HG02943 (cell line): ENCODE data around the gene CDC27.
A peak's percentile ranks its signal among the peaks of the same experiment; 100 is the strongest.
"Not testable (repeated sequence)": the region's sequence is repeated elsewhere in the genome, so short reads cannot be mapped to it uniquely, and the experiment has no call there.

Source experiments
- ATAC-seq: cut with Tn5 transposase; IDR thresholded peaks from one replicate; pipeline ENCODE4 v1.9.1; 2021; ENCODE audit warnings: mild to moderate bottlenecking, low read depth, moderate library complexity; ENCODE audit not compliant: unreplicated experiment

CDC27 gene

DNA sequence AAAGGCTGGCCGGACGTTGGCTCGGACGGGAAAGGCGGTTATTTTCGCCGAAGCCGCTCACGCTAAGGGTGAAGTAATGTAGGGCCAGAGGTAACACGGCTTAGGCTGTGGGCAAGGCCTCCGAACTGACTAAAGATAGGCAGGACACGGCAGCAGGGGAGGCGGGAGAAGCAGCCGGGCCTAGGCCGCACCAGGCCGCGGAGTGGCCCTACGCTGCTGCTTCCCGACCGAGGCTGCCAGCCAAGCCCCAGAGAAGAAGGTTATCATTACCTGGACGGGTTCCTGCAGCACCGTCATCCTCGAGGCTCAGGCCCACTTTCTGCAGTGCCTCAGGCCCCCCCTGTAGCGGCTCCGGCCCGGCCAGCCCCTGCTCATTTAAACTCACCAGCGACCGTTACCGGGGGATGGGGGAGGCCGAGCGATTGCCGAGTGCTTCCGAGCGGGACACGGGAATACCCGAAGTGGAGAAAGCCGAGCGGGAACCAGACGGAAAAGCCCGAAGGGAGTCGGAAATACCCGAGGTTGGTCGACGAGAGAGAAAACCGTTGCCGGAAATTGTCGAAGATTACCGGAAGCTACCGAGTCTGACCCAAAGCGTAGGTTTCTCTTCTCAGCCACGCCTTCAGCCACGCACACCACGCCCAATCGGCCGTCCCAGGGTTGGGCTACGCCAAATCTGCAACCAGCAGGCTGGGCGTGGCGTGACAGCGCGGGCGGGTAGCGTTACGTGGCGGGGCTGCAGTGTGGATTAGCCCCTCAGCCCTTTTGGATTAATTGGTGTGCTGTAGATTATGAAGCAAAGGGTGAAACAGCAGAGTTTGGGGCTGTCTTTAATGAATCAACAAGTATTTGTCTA, at the start of gene CDC27:
Gene CDC27, minus strand, starts transcription at position 420 of the 856 bp plus-strand sequence. Its CDS starts 123 bp downstream, at position 297.
- ATAC-seq: peak; percentile 87

DNA sequence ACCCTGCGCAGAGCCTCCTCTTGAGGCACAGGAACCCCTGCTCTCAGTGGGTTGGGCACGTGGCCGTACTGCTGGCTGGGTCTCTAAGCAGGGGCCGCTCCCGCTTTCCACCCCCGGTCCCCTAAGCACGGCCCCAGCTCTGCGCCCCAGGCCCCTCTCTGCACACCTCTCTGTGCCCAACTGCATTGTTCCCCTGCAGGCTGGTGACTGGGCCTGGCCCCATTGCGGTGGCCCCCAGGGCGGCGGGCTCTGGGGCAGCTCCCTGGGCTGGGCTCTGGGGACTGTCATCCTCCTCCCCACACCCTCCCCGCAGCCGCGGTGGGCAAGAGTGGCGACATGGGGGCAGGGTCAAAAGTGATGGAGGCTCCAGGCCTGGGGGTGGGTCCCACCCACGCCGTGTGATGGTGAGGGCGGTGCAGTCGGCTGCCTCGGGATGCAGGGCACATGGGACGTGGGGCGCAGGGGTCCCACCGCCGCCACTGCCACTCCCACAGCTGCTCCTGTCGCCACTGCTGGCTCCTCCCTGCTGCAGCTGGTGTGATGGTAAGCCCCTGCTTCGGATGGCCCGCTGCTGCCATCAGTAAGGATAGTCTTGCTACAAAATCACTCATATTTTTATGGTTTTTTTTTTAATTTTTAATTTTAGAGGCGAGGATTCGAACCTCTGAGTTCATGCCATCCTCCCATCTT, 49.4 kb upstream of the CDC27 start:
- no peak for ATAC-seq

DNA sequence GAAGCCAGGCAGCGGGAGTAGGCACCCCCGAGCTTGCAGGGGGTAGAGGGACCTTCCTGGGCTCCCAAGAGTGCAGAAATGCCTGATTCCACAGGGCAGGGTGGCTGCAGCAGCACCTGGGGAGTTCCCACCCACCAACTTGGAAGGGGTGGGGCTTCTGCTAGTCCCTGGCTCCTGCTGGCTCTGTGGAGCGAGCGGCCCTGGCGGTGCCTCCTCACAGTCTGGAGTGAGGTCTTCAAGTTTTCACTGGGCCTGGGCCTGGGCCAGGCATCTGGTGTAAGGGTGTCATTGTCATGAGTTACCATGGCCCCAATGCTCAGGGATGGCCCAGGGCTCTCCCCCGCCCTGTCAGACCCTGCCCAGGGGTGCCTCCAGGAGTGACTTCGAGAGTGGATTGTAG, 48.7 kb upstream of the CDC27 start:
- ATAC-seq: no peak

DNA sequence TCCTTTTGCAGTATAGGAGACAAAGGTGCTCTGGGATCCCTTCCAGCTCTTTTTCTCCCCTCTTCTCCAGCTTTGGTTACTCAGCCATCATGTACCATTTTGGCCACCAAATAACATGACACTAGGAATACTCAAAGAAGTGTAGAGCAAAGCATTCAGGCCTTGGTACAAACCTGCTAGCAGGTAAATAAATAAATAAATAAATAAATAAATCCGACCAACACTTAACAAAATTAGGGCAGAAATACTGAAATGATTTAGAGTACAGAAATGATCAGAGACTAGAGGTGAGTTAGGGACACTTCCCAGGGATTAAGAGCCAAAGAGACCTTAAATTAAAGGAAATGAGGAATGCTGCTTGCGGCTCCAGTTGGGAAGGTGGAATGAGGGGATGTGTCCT, 46.8 kb upstream of the CDC27 start:
- ATAC-seq: no peak

DNA sequence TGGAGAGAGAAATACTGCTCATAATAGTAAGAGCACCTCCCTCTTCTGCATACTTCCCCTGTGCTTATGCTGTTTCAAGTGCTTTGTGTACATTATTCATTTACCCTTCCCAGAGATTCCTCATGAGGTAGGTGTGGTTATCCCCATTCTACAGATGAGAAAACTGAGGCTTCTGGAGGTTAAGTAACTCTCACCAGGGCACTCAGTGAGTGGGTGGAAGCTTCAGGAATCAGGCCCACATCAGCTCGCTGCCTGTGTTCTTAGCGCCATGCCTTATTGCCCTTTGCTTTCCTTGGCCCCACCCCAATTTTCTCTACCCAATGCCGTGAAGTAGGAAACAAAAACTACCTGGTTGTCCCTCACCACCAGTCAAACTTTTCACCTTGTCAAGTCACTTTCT, 46.4 kb upstream of the CDC27 start:
- ATAC-seq: no peak

GRCh38 chr17:47232465-47232864, 43.4 kb upstream of the CDC27 start:
- ATAC-seq: no peak

- ATAC-seq: no peak
These were observed 42.8 kb upstream of the CDC27 start for GRCh38 chr17:47231866-47232265.

DNA sequence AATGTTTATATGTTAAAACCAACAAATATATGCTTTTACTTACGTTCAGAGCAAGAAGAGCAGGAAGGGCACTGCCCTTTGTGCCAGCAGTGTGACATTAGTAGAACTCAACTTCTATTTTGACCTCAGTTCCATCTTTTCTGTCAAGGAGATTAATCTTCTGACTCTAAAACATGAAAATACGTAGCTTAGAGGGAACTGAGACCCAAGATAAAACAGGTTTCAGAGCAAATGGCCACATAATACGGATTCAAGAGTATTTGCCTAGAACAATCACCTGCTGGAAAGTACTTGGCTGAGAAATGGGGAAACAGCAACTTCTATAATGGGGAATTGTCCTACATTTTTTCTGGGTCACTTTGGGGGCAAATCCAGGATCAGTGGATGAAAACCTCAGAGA, 42.2 kb upstream of the CDC27 start:
- no peak for ATAC-seq

DNA sequence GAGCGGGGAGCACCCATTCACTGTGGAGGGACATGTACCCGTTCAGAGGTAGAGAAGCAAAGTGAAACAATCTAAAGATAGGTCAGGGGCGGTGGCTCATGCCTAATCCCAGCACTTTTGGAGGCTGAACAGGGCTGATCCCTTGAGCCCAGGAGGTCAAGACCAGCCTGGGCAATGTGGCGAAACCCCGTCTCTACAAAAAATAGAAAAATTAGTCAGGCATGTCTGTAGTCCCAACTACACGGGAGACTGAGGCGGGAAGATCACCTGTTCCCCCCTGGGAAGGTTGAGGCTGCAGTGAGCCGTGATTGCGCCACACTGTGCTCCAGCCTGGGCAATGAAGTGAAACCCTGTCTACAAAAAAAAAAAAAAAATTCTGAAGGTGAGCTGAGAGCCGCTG, 41.8 kb upstream of the CDC27 start:
- ATAC-seq: no peak

DNA sequence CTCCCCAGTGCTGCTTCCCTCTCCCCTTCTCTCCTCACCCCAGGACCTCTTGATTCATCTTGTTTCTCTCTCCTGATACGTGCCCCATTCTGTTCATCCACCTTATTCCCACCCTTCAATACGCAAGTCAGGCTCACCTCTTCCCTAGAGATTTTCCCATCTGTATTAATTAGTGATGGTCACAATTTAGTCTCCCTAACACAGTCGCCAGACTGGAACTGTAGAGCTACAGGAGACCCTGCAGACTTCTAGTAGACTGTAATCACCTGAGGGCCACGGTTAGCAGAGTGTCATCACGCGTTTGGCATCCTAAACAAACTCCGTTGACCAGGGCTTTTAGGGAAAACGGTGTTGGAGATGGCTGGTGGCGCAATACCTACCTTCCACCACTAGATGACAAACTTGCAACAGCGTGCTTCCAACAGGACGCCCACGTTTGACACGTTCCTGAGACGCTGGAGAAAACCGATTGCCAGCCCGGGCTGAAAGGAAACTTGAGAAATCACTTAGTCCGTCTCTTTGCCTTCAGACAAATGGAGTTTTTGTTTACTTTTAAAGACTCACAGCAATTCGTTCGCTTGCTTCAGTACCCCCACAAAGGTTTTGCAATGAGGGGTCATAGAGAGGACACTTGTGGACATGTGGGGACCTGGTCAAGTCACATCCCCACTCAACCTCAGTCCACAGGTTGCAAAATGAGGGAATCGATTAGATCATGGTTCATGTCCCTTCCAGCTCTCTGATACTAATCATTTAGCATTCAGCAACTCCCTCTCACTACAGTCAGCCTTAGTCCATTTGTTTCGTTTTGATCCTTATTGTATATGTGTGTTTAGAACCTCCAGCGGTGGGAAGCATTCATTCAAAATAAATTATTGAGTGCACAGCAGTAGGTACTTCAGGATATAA, 40.7 kb upstream of the CDC27 start:
- ATAC-seq: no peak

GRCh38 chr17:47227862-47228261, 38.8 kb upstream of the CDC27 start:
- no peak for ATAC-seq

DNA sequence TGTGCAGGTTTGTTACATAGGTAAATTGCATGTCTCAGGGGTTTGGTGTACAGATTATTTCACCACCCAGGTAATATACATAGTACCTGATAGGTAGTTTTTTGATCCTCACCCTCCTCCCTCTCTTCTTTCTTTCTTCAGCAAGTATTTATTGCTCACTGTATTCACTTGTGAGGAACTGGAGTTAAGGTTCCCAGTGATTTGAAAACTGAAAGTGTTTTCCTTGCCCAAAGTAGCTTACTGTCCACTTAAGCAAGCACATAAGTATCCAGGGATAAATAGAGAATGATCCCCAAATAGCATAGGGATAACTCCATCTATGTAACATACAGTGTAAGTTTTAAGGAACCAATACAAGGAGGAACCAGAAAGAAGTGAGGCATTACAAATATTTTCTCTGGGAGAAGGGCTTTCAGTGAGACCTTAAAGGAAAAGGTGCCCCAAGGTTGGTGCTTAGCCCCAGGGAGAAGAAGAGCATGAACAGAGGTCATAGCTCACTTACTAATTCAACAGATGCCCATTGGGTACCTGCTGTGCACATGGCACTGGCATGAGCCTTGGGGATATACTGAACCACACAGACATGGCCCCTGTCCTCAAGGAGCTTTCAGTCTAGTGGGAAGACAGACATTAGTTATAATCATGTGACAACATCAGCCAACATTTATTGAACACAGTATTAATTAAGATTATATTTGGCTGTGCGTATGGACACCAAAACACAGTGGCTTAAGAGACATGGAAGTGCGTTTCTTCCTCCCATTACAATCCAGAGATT, 37.0 kb upstream of the CDC27 start:
- ATAC-seq: no peak

- no peak for ATAC-seq
These were observed 36.4 kb upstream of the CDC27 start for GRCh38 chr17:47225436-47225858.

- ATAC-seq: no peak
These were observed 35.9 kb upstream of the CDC27 start for GRCh38 chr17:47224966-47225365.

DNA sequence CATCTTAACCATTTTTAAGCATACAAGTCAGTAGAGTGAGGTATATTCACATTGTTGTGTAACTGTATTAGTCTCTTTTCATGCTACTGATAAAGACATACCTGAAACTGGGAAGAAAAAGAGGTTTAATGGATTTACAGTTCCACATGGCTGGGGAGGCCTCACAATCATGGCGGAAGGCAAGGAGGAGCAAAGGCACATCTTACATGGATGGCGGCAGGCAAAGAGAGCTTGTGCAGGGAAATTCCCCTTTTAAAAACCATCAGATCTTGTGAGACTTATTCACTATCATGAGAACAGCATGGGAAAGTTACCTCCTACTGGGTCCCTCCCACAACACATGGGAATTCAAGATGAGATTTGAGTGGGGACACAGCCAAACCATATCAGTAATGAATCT, 35.0 kb upstream of the CDC27 start:
- not testable (repeated sequence) for ATAC-seq

- no peak for ATAC-seq
These were observed 34.4 kb upstream of the CDC27 start for GRCh38 chr17:47223460-47223859.

DNA sequence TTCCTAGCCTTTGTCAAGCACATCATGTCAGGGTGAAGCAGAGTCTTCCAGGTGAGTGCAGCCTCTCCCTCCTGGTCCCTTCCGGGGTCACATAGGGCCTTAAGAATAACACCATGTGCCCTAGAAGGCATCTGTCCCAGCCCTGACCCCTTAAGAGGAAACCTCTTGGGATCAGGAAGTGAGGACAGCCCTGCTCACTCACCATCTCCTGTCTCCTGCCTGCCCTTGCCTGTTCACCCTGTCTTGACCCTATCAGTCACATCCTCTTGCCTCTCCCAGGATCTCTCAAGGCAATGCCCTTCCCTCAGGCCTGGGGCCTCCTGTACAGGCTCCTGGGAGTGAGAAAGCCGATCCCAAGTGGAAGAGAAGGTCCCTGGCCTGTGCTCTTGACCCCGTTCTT, 33.9 kb upstream of the CDC27 start:
- no peak for ATAC-seq

DNA sequence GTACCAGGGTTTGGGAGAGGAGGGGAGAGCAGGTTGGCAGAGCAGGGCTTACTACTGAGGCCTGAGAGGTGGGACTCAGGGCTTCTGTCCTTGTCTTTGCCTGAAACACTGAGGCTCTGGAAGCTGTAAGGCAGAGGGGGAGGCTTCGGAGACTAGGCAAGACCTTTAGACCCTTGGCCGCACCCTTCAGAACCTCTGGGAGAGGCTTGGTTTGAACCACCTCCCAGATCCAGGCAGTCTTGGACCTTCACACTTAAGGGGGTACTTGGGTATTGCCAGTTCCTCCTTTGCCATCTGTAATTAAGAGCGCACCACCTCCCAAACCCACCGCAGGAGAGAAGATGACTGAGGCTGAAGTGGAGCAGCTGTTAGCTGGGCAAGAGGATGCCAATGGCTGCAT, 33.0 kb upstream of the CDC27 start:
- ATAC-seq: no peak

- no peak for ATAC-seq
These were observed 32.1 kb upstream of the CDC27 start for GRCh38 chr17:47221154-47221553.

GRCh38 chr17:47220531-47220999, 31.5 kb upstream of the CDC27 start:
- ATAC-seq: no peak
